Gastroesophageal sphincter (tissue), 4 donors: ENCODE results near the gene RING1. TPM values are rescaled to one million over a fixed set of nuclear protein-coding genes. Genes with fewer than 3 reads are reported as not detected.

ENCODE experiments used
- ATAC-seq: fragments of 150-250 bp; one replicate; pipeline ENCODE4 v1.9.1; 2016; ENCODE audit warnings: mild to moderate bottlenecking, moderate library complexity
- H3K27ac ChIP-seq, 4 donors: fragments of 200-600 bp; sonication (generic) in 3 of 4; 1 replicate in 3 of 4; 2 replicates in 1 of 4; pipeline ENCODE4 v1.5.1; 2016 to 2019
- H3K27me3 ChIP-seq: fragments of 200-600 bp; sonication (generic); one replicate; pipeline ENCODE4 v1.5.1; 2019
- H3K36me3 ChIP-seq, 2 donors: fragments of 200-600 bp; sonication (generic); one replicate each; pipeline ENCODE4 v1.5.1; 2019; ENCODE audit warnings: control low read depth in 1 of 2
- H3K4me1 ChIP-seq, 3 donors: fragments of 200-600 bp; sonication (generic); 1 replicate in 2 of 3; 2 replicates in 1 of 3; pipeline ENCODE4 v1.5.1; 2016 to 2019; ENCODE audit warnings: control low read depth in 2 of 3
- H3K4me3 ChIP-seq, 2 donors: fragments of 200-600 bp; sonication (generic); one replicate each; pipeline ENCODE4 v1.5.1; 2019; ENCODE audit warnings: mild to moderate bottlenecking in 1 of 2, moderate library complexity in 1 of 2
- H3K9me3 ChIP-seq, 3 donors: fragments of 200-600 bp; sonication (generic); one replicate each; pipeline ENCODE4 v1.5.1; 2017 to 2019; ENCODE audit warnings: control low read depth in 2 of 3
- EP300 ChIP-seq: sonication (generic); formaldehyde crosslinking; IDR thresholded peaks from one replicate; pipeline ENCODE4 v1.6.1; 2017; ENCODE audit warnings: antibody characterized with exemption, mild to moderate bottlenecking
- POLR2A ChIP-seq, 2 donors: fragments of 450-650 bp; IDR thresholded peaks; one replicate each; pipeline ENCODE4 v1.6.1; 2017; ENCODE audit warnings: antibody characterized with exemption in 2 of 2, mild to moderate bottlenecking in 2 of 2, moderate library complexity in 1 of 2
- POLR2AphosphoS5 ChIP-seq: sonication (generic); formaldehyde crosslinking; IDR thresholded peaks from one replicate; pipeline ENCODE4 v1.6.1; 2017; ENCODE audit warnings: antibody characterized with exemption
- WGBS, 2 donors: methylation state at CpG; one replicate each; pipeline ENCODE4 v1.1.5; 2018; ENCODE audit warnings: low coverage in 1 of 2; 5-methylcytosine and 5-hydroxymethylcytosine counted together
- total RNA-seq, 4 donors: library from RNA; depleted of rRNA; stranded (reverse); fragments of >200 nt; gene quantifications; one replicate each; pipeline ENCODE4 v1.1.0, GENCODE V29; 2016
- TF ChIP-seq, protein P1 (sequence below), 4 experiments: fragments of 200-600 bp in 2 of 4; fragments of 450-650 bp in 2 of 4; sonication (generic) in 1 of 4; IDR thresholded peaks; one replicate each; pipeline ENCODE4 v1.5.1; 2017 to 2019; ENCODE audit warnings: antibody characterized with exemption in 4 of 4, mild to moderate bottlenecking in 2 of 4, moderate library complexity in 2 of 4

The RING1 gene
- total RNA-seq, 4 donors from 2014 or later = 12.5 to 23.8 (median 17.7) TPM

DNA sequence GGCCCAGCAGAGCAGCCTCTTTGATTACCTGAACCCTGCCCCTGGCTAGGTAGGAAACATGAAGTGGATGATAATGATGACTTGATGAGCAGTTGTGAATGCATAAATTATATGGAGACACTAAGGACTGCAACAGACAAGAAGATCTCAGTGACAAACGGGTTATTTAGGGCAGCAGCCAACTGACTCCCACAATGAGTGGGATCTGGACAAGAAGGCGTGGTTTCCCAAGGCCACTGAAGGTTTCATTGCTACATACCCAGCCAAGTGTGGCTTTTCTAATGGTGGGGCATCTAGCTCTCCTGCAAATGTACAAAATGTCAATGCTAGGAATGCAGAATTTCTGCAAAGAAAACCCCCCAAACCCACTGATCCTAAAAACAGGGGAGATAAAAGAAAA, 29.4 kb downstream of the RING1 start:
- no peak for ATAC-seq
- TF ChIP-seq, protein P1, sequence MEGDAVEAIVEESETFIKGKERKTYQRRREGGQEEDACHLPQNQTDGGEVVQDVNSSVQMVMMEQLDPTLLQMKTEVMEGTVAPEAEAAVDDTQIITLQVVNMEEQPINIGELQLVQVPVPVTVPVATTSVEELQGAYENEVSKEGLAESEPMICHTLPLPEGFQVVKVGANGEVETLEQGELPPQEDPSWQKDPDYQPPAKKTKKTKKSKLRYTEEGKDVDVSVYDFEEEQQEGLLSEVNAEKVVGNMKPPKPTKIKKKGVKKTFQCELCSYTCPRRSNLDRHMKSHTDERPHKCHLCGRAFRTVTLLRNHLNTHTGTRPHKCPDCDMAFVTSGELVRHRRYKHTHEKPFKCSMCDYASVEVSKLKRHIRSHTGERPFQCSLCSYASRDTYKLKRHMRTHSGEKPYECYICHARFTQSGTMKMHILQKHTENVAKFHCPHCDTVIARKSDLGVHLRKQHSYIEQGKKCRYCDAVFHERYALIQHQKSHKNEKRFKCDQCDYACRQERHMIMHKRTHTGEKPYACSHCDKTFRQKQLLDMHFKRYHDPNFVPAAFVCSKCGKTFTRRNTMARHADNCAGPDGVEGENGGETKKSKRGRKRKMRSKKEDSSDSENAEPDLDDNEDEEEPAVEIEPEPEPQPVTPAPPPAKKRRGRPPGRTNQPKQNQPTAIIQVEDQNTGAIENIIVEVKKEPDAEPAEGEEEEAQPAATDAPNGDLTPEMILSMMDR (IDR thresholded peaks at IDR 0.05) = no peak
- TF ChIP-seq POLR2AphosphoS5 (no peak), POLR2A (IDR thresholded peaks at IDR 0.05) (no peak), EP300 (no peak)
- H3K36me3 ChIP-seq = no peaks in the 10 kb centered on the region
- H3K27ac ChIP-seq = no peak overlapping the region
- WGBS, 2 donors = 64 to 67% methylated on average over 2 of the region's 2 CpGs
- peaks cover 66% of the 10 kb centered on the region for H3K27me3 ChIP-seq
- no peaks in the 10 kb centered on the region for H3K9me3 ChIP-seq
- H3K4me1 ChIP-seq = no peaks in the 10 kb centered on the region
- H3K4me3 ChIP-seq = no peak overlapping the region

DNA sequence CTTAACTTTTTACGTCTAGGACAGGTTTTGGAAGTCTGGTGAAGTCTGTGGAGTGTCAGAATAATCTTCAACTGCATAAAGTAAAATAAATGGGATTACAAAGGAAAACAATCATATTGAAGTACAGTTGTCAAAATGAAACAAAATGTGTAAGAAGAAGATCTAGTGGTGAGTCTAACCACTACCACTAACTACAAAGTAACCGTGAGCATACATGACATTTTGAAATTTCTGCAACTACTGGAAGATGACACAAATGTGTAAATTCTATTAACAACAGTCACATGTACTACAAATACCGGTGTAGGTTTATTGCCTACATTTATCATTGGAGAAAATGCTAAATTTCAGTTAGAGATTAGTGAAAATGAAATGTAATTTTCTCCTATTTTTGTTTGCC, 33.7 kb downstream of the RING1 start:
- no peak overlapping the region for H3K27ac ChIP-seq
- peaks cover 51% of the 10 kb centered on the region for H3K27me3 ChIP-seq
- 44 to 47% methylated on average over 3 of the region's 3 CpGs for WGBS, 2 donors
- no peaks in the 10 kb centered on the region for H3K36me3 ChIP-seq
- no peaks in the 10 kb centered on the region for H3K4me1 ChIP-seq
- no peak overlapping the region for H3K4me3 ChIP-seq
- ATAC-seq = no peak
- H3K9me3 ChIP-seq = no peaks in the 10 kb centered on the region
- TF ChIP-seq POLR2AphosphoS5 = no peak
- TF ChIP-seq, protein P1 (IDR thresholded peaks at IDR 0.05) = no peak
- no peak for TF ChIP-seq POLR2A (IDR thresholded peaks at IDR 0.05)
- TF ChIP-seq EP300 = no peak

DNA sequence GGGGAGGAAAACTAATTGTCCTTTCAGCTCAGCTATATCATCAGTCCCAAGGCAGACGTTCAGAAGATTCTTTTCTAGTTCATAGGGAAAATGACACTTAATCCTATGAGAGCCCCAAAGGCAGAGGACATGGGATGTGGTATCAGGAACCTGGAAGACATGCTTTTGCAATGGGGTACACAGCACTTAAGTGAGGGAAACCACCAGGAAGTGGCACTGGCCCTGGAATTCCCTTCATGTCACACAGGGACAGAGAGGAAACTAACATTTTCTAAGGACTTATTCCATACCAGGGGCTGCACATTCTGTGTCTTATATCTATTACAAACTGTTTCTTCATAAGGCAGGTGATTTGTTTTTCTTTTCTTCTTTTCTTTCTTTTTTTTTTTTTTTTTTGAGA, 35.2 kb downstream of the RING1 start:
- no peaks in the 10 kb centered on the region for H3K9me3 ChIP-seq
- H3K36me3 ChIP-seq = no peaks in the 10 kb centered on the region
- WGBS, 2 donors = 13 to 50% methylated on average over 1 of the region's 1 CpG
- no peak overlapping the region for H3K27ac ChIP-seq
- no peak overlapping the region for H3K4me3 ChIP-seq
- no peak for TF ChIP-seq POLR2AphosphoS5
- TF ChIP-seq, protein P1 (IDR thresholded peaks at IDR 0.05) = no peak
- no peak for TF ChIP-seq POLR2A (IDR thresholded peaks at IDR 0.05)
- no peak for TF ChIP-seq EP300
- H3K4me1 ChIP-seq = peaks cover 0 to 9% (median 6%) of the 10 kb centered on the region in 3 donors
- H3K27me3 ChIP-seq = peaks cover 40% of the 10 kb centered on the region
- no peak for ATAC-seq

DNA sequence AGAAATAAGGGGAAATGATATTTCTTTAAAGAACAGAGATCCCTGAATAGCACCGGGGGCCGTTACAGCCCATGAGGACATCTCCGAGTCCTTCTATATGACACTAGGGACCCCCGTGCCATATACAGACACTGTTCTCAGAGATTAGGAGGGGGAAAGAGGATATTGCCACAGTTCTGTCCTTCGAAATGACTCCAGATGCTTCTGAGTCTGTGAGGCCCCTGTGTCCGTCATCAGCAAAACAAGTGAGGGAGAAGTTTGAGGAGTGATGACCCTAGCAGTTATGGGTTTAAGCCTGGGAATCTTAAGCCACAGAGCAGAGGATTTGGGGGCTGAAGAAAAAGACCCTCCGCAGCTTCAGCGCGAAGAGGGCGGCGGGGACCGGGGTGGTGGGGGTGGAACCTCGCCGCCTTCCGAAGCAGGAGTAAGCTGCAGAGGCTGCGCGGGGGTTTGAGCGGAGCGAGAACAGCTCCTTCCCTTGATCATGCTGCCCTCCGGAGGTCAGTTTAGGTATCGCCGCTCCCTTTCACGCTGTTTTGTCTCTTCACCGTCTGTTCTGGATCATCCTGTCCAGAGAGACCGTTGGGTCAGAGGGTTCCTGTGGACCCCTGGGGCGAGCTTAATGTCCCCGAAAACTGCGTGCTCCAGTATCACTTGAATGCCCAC, 39.8 kb downstream of the RING1 start:
- peaks cover 13% of the 10 kb centered on the region for H3K27me3 ChIP-seq
- WGBS, 2 donors = 3 to 13% methylated on average over 6 to 8 of the region's 28 CpGs
- H3K9me3 ChIP-seq = no peaks in the 10 kb centered on the region
- peaks cover 3 to 32% (median 20%) of the 10 kb centered on the region in 3 donors for H3K4me1 ChIP-seq
- no peak for TF ChIP-seq EP300
- TF ChIP-seq POLR2A (IDR thresholded peaks at IDR 0.05) = no peak
- TF ChIP-seq POLR2AphosphoS5 = peak; percentile 25
- TF ChIP-seq, protein P1 (IDR thresholded peaks at IDR 0.05) = peak; percentile 97 to 99 (median 98)
- peak; percentile 51 for ATAC-seq
- H3K36me3 ChIP-seq = peaks cover 0 to 18% of the 10 kb centered on the region in 2 donors
- H3K27ac ChIP-seq = peak overlapping the region; percentile 86 to 92 (median 88)
- peak overlapping the region; percentile 24 to 57 for H3K4me3 ChIP-seq

DNA sequence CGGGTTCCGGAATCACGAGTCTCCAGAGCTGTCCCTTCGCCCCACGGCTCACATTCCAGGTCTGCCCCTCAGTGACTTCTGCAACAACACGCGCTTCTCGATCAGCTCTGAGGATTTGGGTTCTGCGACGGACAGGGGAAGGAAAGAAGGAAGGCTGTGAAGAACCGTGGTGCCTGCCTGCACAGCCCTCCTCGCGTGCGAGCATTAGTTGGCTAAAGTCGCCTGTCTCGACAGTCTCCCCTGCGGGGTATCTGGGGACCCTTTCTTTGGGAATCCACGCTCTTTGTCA, 40.3 kb downstream of the RING1 start:
- ATAC-seq = peak; percentile 6
- peak overlapping the region; percentile 86 to 92 (median 88) for H3K27ac ChIP-seq
- peaks cover 13% of the 10 kb centered on the region for H3K27me3 ChIP-seq
- peaks cover 3 to 32% (median 20%) of the 10 kb centered on the region in 3 donors for H3K4me1 ChIP-seq
- H3K36me3 ChIP-seq = peaks cover 0 to 18% of the 10 kb centered on the region in 2 donors
- H3K9me3 ChIP-seq = no peaks in the 10 kb centered on the region
- peak overlapping the region; percentile 24 to 57 for H3K4me3 ChIP-seq
- TF ChIP-seq, protein P1 (IDR thresholded peaks at IDR 0.05) = peak in 1 of 4 experiments; percentile 33
- TF ChIP-seq EP300 (no peak), POLR2A (IDR thresholded peaks at IDR 0.05) (no peak), POLR2AphosphoS5 (no peak)
- WGBS, 2 donors = 0% methylated on average over 1 of the region's 18 CpGs; no CpG with 5 or more reads in 1 of the 2 donors
